Stimulated activated CD8-positive, alpha-beta memory T cell treated with anti-CD3 and anti-CD28 coated beads, Interleukin-7, amount 100 ng/mL, for 24 hours (primary cell): Measurements from ENCODE around the gene MITF.

Source experiments
- DNase-seq: peaks from one replicate; pipeline ENCODE4 v3.0.0-alpha.2; 2020; ENCODE audit warnings: low read depth

The MITF gene

GRCh38 chr3:69963643-69964042 is 224.4 kb downstream of the MITF start:
- no peak for DNase-seq

GRCh38 chr3:69967156-69967555 is 227.9 kb downstream of the MITF start:
- no peak for DNase-seq

GRCh38 chr3:69970827-69971226 is 231.6 kb downstream of the MITF start:
- DNase-seq: no peak

- no peak for DNase-seq
Observed at GRCh38 chr3:69972672-69973071, 233.4 kb downstream of the MITF start.

DNA sequence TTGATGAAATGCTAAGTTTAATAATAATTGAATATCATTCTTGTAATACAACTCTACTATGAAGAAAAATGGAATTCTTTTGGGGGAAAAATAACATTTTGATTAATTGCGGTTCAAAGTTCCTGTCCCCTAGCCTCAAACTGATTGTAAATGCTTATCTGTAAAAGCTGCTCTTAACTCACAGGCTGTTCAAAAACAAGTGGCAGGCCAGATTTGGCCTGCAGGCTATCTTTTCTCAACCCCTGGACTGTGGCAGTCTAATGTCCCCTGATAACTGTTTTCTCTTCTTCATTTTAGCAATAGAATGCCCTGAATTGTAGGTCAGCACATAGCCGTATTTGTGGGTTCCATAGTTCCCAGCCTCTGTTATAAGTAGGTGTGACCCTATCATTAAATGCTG is 236.8 kb downstream of the MITF start:
- no peak for DNase-seq

DNA sequence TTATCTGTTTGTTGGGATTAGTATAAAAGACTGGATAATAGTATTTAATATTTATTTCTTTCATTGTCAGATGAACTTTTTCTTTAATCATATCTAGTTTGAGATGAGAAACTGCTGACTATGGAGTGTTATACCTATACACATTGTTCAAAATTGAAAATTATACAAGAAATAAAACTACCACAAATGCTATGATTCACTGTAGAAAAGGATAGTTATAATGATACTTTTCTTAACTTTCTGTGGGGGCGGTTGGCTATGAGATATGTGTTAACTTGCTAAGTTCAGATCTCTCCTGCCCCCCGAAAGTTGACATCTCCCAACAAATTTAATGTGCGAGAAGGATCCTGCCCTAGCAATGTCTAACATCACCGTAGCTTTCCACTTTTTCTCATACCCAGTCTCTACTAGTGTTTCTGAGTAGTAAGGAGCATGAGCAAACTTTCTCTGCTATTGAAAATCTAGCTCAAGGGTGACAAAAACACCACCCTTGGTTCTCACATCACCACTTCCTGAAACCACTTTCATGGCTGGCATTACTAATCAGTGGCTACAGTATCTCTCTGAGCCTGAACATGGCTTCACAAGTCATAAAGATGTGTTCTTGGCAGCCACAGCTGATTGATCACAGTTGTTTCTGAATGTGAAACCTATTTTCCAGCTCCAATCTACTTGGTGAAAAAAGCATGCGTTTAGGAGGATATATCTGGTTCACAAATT is 244.4 kb downstream of the MITF start:
- DNase-seq: no peak

GRCh38 chr3:69985266-69985665 is 246.0 kb downstream of the MITF start:
- no peak for DNase-seq

GRCh38 chr3:69986419-69986818 is 247.2 kb downstream of the MITF start:
- no peak for DNase-seq

DNA sequence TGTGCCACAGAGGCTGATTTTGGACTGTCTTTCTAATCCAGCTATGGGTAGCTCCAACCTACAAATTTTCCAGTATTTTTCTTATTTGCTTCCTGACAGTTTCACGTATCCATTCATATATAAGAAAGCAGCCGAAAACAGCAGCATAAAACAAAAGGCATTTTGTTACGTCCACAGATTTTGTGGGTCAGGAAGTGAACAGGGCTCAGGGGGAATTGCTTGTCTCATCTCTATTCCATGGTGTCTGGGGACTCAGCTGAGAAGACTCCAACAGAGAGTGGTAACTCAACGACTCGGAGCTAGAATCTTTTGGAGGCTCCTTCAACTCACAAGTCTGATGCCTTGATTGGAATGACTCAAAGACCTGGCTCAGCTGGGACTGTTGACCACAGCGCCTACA is 248.6 kb downstream of the MITF start:
- no peak for DNase-seq

DNA sequence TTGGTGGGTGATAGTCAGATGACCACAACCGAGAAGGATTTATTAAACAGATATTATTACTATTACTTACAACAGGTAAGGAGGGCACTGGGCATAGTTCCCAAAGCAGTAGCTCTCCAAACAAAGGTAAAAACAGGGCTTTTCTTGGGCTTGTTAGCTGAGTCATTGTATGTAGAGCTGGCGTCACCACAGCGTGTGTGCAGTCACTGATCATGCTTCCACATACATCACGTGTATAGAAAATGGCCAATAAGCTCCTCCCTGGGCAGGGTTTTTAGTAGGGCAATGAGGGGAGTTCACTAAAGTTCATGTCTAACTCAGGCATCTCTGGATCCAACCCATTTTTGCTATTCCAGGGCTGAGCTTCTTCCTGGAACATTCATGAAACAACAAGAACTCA is 254.5 kb downstream of the MITF start:
- DNase-seq: no peak

GRCh38 chr3:69994919-69995318 is 255.7 kb downstream of the MITF start:
- no peak for DNase-seq

GRCh38 chr3:69997631-69998307 is 258.5 kb downstream of the MITF start:
- DNase-seq: no peak

DNA sequence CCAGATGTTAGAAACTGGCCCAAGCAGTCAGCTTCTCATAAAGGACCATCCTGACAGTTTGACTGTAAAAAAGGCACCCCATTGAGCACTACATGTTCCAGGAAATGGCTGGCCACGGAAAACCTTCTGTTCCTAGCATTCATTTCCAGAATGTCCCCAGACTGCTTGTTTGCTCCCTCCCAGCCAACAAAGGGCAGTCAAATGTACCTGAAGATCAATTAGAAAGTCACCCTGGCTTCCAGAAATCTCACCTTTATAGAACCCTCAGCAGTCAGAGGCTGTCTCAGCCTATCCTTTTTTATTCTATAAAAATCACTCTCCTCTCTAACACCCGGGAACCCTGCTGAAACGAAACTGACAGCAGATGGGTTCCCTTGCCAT is 259.5 kb downstream of the MITF start:
- no peak for DNase-seq

DNA sequence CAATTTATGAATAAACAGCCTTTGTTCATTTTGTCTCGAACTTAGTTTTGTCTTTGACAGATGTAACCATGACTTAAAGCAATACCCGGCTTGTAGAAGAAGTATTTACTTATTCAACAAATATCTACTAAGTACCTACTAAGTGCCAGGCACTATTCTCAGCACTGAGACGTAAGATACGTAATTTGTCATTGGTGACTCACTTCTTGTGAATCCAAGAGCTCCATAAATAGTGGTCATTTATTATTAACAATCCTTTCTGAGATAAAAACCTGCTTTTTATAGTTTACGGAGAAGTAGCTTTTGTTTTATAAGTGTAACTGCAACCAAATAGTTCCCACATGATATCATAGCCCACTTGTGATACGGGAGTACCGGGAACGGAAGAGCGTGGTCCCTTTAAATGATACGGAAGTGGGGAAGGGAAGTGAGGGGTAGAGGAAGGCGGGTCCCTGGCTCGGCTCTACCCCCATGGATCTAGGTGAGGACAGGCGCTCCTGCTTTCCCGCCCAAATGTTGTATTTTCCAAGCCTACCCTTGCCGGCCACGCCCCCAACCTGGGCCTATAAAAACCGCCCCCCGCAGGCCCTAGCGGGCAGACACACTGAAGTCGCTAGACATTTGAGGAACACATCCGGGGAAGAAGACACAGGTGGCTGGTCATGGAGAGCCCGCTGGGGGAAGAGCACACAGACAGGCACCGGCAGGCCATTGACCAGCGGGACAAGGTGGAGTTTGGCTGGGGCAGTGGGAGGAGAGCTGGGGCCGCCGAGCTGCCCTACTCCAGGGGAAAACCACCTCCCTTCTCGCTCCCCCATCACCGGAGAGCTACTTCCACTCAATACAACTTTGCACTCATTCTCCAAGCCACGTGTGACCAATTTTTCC is 260.1 kb downstream of the MITF start, which contains the start of gene SAMMSON:
TSS of gene SAMMSON (plus strand) at position 594 of the 888 bp plus-strand sequence.
- no peak for DNase-seq

- DNase-seq: no peak
Observed at GRCh38 chr3:70000028-70000410, 260.8 kb downstream of the MITF start.

DNA sequence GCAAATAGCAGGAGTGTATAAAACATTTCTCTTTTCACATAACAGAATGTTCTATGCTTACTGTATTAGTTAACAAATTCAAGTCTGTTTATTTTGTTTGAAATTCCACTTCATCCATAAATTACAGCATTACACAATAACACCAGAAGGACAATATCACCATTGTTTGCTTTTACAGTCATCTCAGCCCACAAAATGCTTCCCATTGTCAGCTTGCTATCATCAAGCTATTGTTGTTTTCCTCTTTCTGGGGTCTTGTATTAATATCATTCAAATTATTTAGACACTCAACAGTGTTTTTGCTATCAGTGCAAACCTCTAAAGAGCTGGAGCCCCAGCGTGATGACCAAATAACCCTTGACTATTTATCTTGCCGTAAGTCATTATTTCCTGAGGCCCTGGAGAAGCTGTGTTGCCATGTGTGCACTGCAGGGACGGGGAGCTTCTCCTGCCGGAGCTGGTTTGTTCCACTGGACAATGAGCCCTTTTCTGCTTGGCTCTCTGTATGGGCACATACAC is 261.4 kb downstream of the MITF start:
- DNase-seq: no peak

GRCh38 chr3:70003119-70003518 is 263.9 kb downstream of the MITF start:
- DNase-seq: no peak

GRCh38 chr3:70006089-70006488 is 266.8 kb downstream of the MITF start:
- DNase-seq: no peak

DNA sequence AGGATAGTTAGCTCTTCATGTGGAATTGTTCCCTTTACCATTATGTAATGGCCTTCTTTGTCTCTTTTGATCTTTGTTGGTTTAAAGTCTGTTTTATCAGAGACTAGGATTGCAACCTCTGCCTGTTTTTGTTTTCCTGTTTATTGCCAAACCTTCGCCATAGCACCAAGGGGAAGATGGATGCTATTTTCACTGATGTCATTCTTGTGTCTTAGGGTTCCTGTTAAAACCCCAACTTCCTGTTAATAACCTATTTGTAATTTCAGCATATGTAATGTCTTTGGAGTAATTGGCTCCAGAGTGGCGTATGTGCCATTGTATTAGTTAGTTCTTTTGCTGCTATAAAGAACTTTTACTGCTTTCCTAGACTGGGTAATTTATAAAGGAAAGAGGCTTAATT is 271.1 kb downstream of the MITF start:
- no peak for DNase-seq

DNA sequence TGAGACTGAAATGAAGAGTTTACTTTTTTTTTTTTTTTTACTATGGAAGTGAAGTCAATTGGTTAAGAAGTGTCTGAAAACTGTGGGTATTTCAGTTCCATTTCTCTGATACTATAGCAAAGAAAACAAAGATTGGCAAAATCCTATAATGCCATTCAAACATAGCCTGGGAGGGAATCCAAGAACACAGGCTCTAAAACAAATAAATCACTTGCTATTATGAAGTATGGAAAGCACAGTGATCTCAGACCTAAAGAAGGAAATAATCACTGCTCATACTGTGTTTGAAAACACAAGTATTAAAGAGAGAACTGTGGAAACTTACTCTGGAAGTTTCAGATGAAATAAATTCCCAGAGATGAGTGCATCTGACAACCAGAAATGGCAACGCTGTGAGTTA is 272.3 kb downstream of the MITF start:
- no peak for DNase-seq
